ENCODE data around the gene KCNK15.

GRCh38 chr20:44769481-44769863 is 23.8 kb downstream of the KCNK15 start:
- no peak for TF ChIP-seq CTCF (IDR thresholded peaks at IDR 0.05)
- TF ChIP-seq POLR2A (IDR thresholded peaks at IDR 0.05) = no peak

Measured in vagina (tissue), 2 donors.